Measurements from ENCODE around the gene PPAT.
"Not testable (repeated sequence)": the region's sequence is repeated elsewhere in the genome, so short reads cannot be mapped to it uniquely, and the experiment has no call there.

Gene PPAT

GRCh38 chr4:56435140-56435926 is at the start of gene PPAT:
Gene PPAT (minus strand): TSS chr4:56435615. CDS start chr4:56435477, 138 bp downstream.
- Mint-ChIP-seq H3K9me3 (no peaks in the 10 kb centered on the region), H3K27me3 (no peaks in the 10 kb centered on the region), H3K4me1 (peaks cover 58% of the 10 kb centered on the region), H3K4me3 (peak within 1 kb of the TSS; percentile 98), H3K27ac (peak within 1 kb of the TSS; percentile 99), H3K36me3 (ENCODE audit: low read depth) (peaks cover 52% of the 10 kb centered on the region)
- peak; percentile 99 for DNase-seq
- ATAC-seq, result peak; percentile 79

- Mint-ChIP-seq H3K27ac (no peak overlapping the region), H3K9me3 (no peaks in the 10 kb centered on the region), H3K27me3 (no peaks in the 10 kb centered on the region), H3K4me1 (no peaks in the 10 kb centered on the region), H3K36me3 (ENCODE audit: low read depth) (peaks cover 58% of the 10 kb centered on the region), H3K4me3 (no peak overlapping the region)
- ATAC-seq (no peak), DNase-seq (no peak)
Measured at GRCh38 chr4:56480691-56481090, 45.3 kb upstream of the PPAT start.

- Mint-ChIP-seq H3K9me3 (no peaks in the 10 kb centered on the region), H3K4me3 (no peak overlapping the region)
Measured at GRCh38 chr4:56477192-56477702, 41.8 kb upstream of the PPAT start.

GRCh38 chr4:56475917-56476316 is 40.5 kb upstream of the PPAT start:
- Mint-ChIP-seq H3K27ac (no peak overlapping the region), H3K36me3 (ENCODE audit: low read depth) (peaks cover 75% of the 10 kb centered on the region), H3K27me3 (no peaks in the 10 kb centered on the region), H3K9me3 (no peaks in the 10 kb centered on the region), H3K4me1 (no peaks in the 10 kb centered on the region), H3K4me3 (no peak overlapping the region)
- no peak for ATAC-seq
- DNase-seq, result no peak

More at GRCh38 chr4:56477192-56477702, 41.8 kb upstream of the PPAT start:
- no peak for ATAC-seq
- DNase-seq, result no peak
- Mint-ChIP-seq H3K4me1 (no peaks in the 10 kb centered on the region), H3K27me3 (no peaks in the 10 kb centered on the region), H3K27ac (no peak overlapping the region), H3K36me3 (ENCODE audit: low read depth) (peaks cover 69% of the 10 kb centered on the region)

- peaks cover 63% of the 10 kb centered on the region for H3K36me3 Mint-ChIP-seq (ENCODE audit: low read depth)
- no peak for DNase-seq
- peak overlapping the region; percentile 23 for H3K27ac Mint-ChIP-seq
- no peak for ATAC-seq
- no peaks in the 10 kb centered on the region for H3K27me3 Mint-ChIP-seq
- H3K4me3 Mint-ChIP-seq, result peak overlapping the region; percentile 100
- peaks cover 45% of the 10 kb centered on the region for H3K4me1 Mint-ChIP-seq
- no peaks in the 10 kb centered on the region for H3K9me3 Mint-ChIP-seq
Measured at GRCh38 chr4:56469489-56470210, 34.2 kb upstream of the PPAT start.

GRCh38 chr4:56468097-56468422 is 32.6 kb upstream of the PPAT start:
- DNase-seq (peak; percentile 29), ATAC-seq (peak; percentile 58)
- Mint-ChIP-seq H3K27me3 (no peaks in the 10 kb centered on the region), H3K4me3 (peak overlapping the region; percentile 100), H3K36me3 (ENCODE audit: low read depth) (peaks cover 60% of the 10 kb centered on the region), H3K27ac (peak overlapping the region; percentile 100), H3K4me1 (peaks cover 52% of the 10 kb centered on the region), H3K9me3 (no peaks in the 10 kb centered on the region)

GRCh38 chr4:56467284-56468096 is 32.1 kb upstream of the PPAT start, which contains the start of gene SRP72:
Gene SRP72 (plus strand): TSS chr4:56467617. CDS start chr4:56467636, 19 bp downstream.
- Mint-ChIP-seq H3K4me1 (peaks cover 52% of the 10 kb centered on the region), H3K27ac (peak within 1 kb of the TSS; percentile 100), H3K9me3 (no peaks in the 10 kb centered on the region), H3K27me3 (no peaks in the 10 kb centered on the region), H3K4me3 (peak within 1 kb of the TSS; percentile 100), H3K36me3 (ENCODE audit: low read depth) (peaks cover 58% of the 10 kb centered on the region)
- ATAC-seq (peak; percentile 87), DNase-seq (peak; percentile 88)

- Mint-ChIP-seq H3K27ac (peak overlapping the region; percentile 100), H3K9me3 (no peaks in the 10 kb centered on the region), H3K4me1 (peaks cover 57% of the 10 kb centered on the region), H3K4me3 (peak overlapping the region; percentile 100), H3K36me3 (ENCODE audit: low read depth) (peaks cover 59% of the 10 kb centered on the region), H3K27me3 (no peaks in the 10 kb centered on the region)
- DNase-seq (no peak), ATAC-seq (no peak)
Measured at GRCh38 chr4:56466910-56467283, 31.5 kb upstream of the PPAT start.

- DNase-seq, result peak; percentile 22
- peaks cover 57% of the 10 kb centered on the region for H3K4me1 Mint-ChIP-seq
- H3K9me3 Mint-ChIP-seq, H3K27me3 Mint-ChIP-seq: not testable (repeated sequence)
- peak overlapping the region; percentile 100 for H3K4me3 Mint-ChIP-seq
- H3K36me3 Mint-ChIP-seq (ENCODE audit: low read depth), result peaks cover 59% of the 10 kb centered on the region
- ATAC-seq, result peak; percentile 69
- H3K27ac Mint-ChIP-seq, result peak overlapping the region; percentile 100
Measured at GRCh38 chr4:56466296-56466761, 30.9 kb upstream of the PPAT start.

GRCh38 chr4:56465599-56466295 is 30.3 kb upstream of the PPAT start:
- Mint-ChIP-seq H3K4me3 (peak overlapping the region; percentile 100), H3K9me3 (no peaks in the 10 kb centered on the region), H3K27ac (peak overlapping the region; percentile 100), H3K36me3 (ENCODE audit: low read depth) (peaks cover 59% of the 10 kb centered on the region), H3K27me3 (no peaks in the 10 kb centered on the region), H3K4me1 (peaks cover 57% of the 10 kb centered on the region)
- DNase-seq (no peak), ATAC-seq (no peak)

- H3K4me1 Mint-ChIP-seq, result peaks cover 49% of the 10 kb centered on the region
- H3K36me3 Mint-ChIP-seq (ENCODE audit: low read depth), result peaks cover 59% of the 10 kb centered on the region
- H3K4me3 Mint-ChIP-seq, result no peak overlapping the region
- no peaks in the 10 kb centered on the region for H3K27me3 Mint-ChIP-seq
- DNase-seq (no peak), ATAC-seq (no peak)
- no peaks in the 10 kb centered on the region for H3K9me3 Mint-ChIP-seq
- peak overlapping the region; percentile 12 for H3K27ac Mint-ChIP-seq
Measured at GRCh38 chr4:56464581-56464980, 29.2 kb upstream of the PPAT start.

- no peaks in the 10 kb centered on the region for H3K9me3 Mint-ChIP-seq
- DNase-seq, result no peak
- H3K4me3 Mint-ChIP-seq, result no peak overlapping the region
- no peaks in the 10 kb centered on the region for H3K27me3 Mint-ChIP-seq
- H3K36me3 Mint-ChIP-seq (ENCODE audit: low read depth), result peaks cover 65% of the 10 kb centered on the region
- no peak overlapping the region for H3K27ac Mint-ChIP-seq
- ATAC-seq, result no peak
- H3K4me1 Mint-ChIP-seq, result peaks cover 40% of the 10 kb centered on the region
Measured at GRCh38 chr4:56463711-56464110, 28.3 kb upstream of the PPAT start.

GRCh38 chr4:56462157-56462556 is 26.7 kb upstream of the PPAT start:
- Mint-ChIP-seq H3K9me3 (no peaks in the 10 kb centered on the region), H3K27ac (no peak overlapping the region), H3K4me3 (no peak overlapping the region), H3K36me3 (ENCODE audit: low read depth) (peaks cover 66% of the 10 kb centered on the region), H3K4me1 (peaks cover 31% of the 10 kb centered on the region), H3K27me3 (no peaks in the 10 kb centered on the region)
- no peak for ATAC-seq
- no peak for DNase-seq

GRCh38 chr4:56460085-56460484 is 24.7 kb upstream of the PPAT start:
- Mint-ChIP-seq H3K4me1 (peaks cover 15% of the 10 kb centered on the region), H3K27me3 (no peaks in the 10 kb centered on the region), H3K9me3 (no peaks in the 10 kb centered on the region), H3K4me3 (no peak overlapping the region), H3K27ac (peak overlapping the region; percentile 59), H3K36me3 (ENCODE audit: low read depth) (peaks cover 75% of the 10 kb centered on the region)
- ATAC-seq (no peak), DNase-seq (no peak)
